HG03558 (cell line): ENCODE results near the gene TRMT1.
"Not testable (repeated sequence)": the region's sequence is repeated elsewhere in the genome, so short reads cannot be mapped to it uniquely, and the experiment has no call there.

Experiments
- ATAC-seq: cut with Tn5 transposase; IDR thresholded peaks from one replicate; pipeline ENCODE4 v1.9.1; 2021; ENCODE audit warnings: moderate number of reproducible peaks; ENCODE audit not compliant: unreplicated experiment; ENCODE audit errors: extremely low read depth

Gene TRMT1

DNA sequence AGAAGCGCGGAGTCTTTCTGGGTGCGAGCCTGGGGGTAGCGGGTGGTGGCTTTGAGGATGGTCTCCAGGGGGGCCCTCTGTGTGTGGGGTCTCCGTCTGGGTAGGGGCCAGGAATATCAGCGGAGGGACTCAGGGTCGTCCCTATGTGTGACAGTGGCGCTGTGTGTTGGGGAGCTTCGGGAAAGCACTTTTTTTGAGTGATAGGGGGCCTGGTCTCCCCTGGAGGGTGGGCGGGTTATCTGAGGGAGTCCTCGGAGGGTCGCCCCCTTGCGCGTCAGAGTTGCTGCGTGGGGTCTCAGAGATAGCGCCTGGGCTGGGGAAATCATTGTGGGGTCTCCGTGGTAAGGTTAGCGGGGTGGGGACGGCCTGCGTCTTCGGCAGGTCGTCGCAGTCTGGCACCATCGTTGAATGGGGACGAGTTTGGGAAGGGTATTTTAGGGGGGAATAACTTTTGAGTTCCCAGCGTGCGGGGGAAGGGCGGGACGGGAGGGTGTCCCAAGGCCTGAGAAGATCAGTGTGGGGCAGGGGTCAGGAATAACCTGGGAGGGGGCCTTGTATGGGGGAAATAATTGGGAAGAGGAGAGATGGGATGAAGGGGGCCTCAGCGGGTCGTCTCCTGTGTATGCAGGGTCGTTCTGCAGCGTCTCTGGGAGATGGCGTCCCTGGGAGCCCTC is 34.5 kb upstream of the TRMT1 start:
- ATAC-seq: no peak

DNA sequence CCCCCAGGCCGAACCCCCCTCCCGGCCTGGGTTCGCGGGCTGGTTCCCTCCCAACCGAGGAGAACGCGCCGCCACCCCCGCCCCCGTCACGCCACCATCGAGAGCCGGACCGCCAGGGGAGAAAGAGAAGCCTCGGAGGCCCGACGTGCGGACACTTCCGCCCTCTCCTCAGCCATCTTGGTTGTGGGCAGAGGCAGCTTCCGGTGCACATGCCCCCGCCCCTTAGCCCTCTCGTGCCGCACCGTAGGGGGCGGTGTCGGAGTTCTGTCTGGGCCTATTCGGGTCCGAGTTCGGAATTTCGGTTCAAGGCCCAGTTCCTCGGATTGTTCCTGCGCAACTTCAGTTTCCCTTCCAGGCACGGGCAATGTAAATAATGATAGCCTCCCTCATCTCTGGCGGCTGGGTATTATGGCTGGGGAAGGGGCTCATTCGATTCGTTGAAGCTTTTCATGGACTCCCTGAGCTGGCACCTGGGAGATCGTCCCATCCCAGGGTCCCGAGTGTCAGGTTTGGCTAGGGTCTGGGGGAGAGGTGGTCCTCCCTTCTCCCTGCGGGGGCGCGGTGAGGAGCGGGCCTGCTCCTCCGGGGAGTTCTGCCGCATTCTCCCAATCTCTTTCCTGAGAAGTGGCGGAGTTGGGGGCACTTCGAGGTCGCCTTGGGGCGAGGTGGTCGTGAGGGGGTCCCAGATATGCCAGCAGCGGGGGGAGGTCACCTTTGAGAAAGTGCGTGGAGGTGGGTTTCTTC is 33.8 kb upstream of the TRMT1 start, which contains the start of the genes IER2 and STX10:
Gene IER2 (plus strand): TSS at position 225 of the 744 bp plus-strand sequence. CDS start 2,776 bp downstream, outside the sequence.
Gene STX10 (minus strand): TSS at position 189 of the 744 bp plus-strand sequence. CDS start 202 bp downstream, outside the sequence.
- ATAC-seq: no peak

GRCh38 chr19:13149628-13150186 is 33.2 kb upstream of the TRMT1 start:
- ATAC-seq: no peak

DNA sequence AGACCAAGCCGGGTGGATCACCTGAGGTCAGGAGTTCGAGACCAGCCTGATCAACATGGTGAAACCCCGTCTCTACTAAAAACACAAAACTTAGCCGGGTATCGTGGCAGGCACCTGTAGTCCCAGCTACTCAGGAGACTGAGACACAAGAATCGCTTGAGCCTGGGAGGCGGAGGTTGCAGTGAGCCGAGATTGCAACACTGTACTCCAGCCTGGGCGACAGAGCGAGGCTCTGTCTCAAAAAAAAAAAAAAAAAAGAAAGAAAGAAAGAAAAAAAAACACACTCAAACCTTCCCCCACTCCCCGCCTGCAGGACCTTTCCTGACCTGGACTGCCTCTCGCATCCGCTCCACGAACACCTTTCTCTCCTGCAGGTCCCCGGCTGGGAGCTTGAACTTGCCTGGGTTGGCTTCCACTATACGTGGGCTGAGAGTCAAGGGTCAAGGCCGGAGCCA is 32.7 kb upstream of the TRMT1 start:
- ATAC-seq: not testable (repeated sequence)

DNA sequence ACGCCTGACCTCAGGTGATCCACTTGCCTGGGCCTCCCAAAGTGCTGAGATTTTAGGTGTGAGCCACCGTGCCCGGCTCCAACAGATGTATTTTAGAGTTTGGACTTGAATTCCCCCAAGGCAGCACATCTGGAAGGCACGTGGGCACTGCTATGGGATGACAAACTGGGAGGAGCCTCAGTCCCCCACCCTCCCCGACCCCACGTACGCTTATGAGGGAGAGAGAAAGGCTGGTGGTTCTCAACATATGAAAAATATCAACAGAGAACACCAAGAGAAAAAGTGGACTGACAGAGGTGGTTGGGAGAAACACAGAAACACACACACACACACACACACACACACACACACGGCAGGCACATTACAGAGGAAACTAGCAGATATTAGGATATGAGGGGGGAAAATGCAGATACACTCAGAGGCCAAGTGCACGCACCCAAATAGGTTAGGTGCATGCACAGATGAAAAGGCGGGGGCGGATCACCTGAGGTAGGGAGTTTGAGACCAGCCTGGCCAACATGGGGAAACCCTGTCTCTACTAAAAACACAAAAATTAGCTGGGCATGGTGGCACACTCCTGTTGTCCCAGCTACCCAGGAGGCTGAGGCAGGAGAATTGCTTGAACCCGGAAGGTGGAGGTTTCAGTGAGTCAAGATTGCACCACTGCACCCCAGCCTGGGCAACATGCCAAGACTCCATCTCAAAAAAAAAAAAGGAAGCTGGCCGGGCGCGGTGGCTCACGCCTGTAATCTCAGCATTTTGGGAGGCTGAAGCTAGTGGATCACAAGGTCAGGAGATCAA is 30.4 kb upstream of the TRMT1 start:
- ATAC-seq: no peak

GRCh38 chr19:13139633-13140311 is 23.2 kb upstream of the TRMT1 start:
- ATAC-seq: no peak

- ATAC-seq: no peak
Observed at GRCh38 chr19:13138916-13139198, 22.3 kb upstream of the TRMT1 start.

DNA sequence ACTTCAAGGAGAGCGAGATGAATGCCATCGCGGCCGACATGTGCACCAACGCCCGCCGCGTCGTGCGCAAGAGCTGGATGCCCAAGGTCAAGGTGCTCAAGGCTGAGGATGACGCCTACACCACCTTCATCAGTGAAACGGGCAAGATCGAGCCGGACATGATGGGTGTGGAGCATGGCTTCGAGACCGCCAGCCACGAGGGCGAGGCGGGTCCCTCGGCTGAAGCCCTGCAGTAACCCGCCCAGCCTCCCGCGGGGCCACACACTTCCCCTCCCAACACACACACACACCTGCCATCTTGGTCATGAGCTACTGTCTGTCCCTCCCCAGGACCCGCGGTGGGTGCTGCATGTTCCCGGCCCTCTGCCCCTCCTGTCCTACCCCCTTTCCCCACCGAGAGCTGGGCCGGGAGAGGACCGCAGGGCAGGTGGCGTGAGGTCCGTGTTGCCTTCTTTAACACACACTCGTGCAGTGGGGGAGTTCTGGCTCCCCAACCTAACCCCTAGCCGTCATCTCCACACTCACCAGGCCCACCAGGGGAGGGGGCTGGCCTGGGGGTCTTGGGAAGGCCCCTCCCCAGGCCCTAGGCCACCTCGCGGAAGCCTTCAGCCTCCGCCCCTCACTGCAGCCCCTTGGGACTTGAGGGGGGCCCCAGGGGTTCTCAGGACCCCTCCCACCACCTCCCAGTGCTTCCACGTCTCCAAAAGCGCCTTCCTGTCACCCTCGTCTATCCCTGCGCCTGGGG is 21.8 kb upstream of the TRMT1 start:
- ATAC-seq: no peak

- ATAC-seq: no peak
Observed at GRCh38 chr19:13137290-13137794, 20.8 kb upstream of the TRMT1 start.

- ATAC-seq: no peak
Observed at GRCh38 chr19:13135068-13136062, 18.8 kb upstream of the TRMT1 start.

GRCh38 chr19:13134626-13135025 is 18.1 kb upstream of the TRMT1 start:
- no peak for ATAC-seq

- ATAC-seq: no peak
Observed at GRCh38 chr19:13133241-13133870, 16.8 kb upstream of the TRMT1 start.

DNA sequence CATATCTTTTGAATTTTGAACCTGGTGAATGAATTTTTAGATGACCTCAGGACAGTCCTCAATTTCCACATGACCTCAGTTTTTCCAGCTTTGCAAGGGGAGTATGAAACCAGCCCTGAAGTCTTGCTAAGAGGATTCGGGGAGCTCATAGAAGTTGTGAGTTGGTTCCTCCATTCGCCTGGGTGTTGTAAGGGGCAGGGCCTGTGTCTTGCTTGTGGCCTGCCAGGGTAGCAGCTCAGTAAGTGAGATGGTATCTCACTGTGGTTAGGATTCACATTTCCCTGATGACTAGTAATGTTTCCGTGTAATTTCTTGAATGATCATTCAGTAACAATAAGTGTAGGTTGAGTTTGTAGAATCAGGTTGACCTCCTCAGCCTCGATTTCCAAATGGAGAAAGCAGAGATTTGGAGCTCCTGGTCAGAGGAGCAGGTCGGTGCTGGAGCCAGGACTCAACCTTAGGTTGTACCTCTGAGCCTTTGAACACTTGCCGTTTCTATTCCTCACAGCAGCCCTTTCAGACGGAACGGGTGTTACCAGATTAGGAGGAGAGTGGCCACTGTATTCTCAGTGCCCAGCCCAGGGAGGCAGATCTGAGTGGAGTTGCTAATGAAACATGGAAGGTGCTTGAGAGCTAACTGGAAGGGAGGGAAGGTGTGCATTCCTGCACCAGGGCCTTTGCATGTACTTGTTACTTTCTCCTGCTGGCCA is 16.1 kb upstream of the TRMT1 start:
- no peak for ATAC-seq

- ATAC-seq: no peak
Observed at GRCh38 chr19:13130886-13131490, 14.4 kb upstream of the TRMT1 start.

DNA sequence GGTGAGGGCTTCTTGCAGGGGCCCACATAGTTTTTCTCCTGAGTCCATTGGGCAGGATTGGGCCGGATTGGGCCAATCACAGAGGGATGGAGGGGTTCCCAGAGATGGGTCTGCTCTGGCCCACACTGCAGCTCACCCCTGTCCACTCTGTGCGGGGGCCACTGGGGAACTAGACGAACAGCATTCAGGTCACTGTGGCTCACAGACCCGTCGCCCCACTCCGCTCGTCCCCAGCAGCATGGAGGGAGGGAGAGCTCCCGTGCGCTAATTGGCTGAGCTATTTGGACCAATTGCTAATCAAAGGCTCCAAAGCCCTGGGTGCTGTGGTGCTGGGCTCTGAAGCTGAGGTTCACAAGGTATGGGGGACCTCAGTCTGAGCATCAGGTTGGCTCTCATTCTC is 12.8 kb upstream of the TRMT1 start:
- ATAC-seq: no peak

GRCh38 chr19:13128583-13128982 is 12.0 kb upstream of the TRMT1 start:
- ATAC-seq: no peak
